Activated naive CD8-positive, alpha-beta T cell treated with anti-CD3 and anti-CD28 coated beads for 36 hours (primary cell): ENCODE data around the gene PCDHB14. TPM values are rescaled to one million over a fixed set of nuclear protein-coding genes. Genes with fewer than 3 reads are reported as not detected.

ENCODE experiments used
- total RNA-seq, 2 experiments: library from RNA; stranded (reverse); gene quantifications; one replicate each; pipeline ENCODE4 v1.2.3, GENCODE V29; 2021

The PCDHB14 gene
- total RNA-seq, 2 experiments from 2014 or later = not detected

Other genes with a start within 250 kb of the PCDHB14 start
- not detected for gene PCDHB1, start 172.0 kb upstream of the PCDHB14 start, total RNA-seq
- not detected for gene PCDHB2, start 128.7 kb upstream of the PCDHB14 start, total RNA-seq
- not detected for gene PCDHB3, start 122.9 kb upstream of the PCDHB14 start, total RNA-seq
- not detected for gene PCDHB4, start 101.5 kb upstream of the PCDHB14 start, total RNA-seq
- not detected for gene PCDHB5, start 88.1 kb upstream of the PCDHB14 start, total RNA-seq
- not detected for gene PCDHB6, start 73.3 kb upstream of the PCDHB14 start, total RNA-seq
- gene PCDHB7, start 50.7 kb upstream of the PCDHB14 start, total RNA-seq = not detected
- not detected for gene PCDHB8, start 45.6 kb upstream of the PCDHB14 start, total RNA-seq
- gene PCDHB16, start 41.0 kb upstream of the PCDHB14 start, total RNA-seq = not detected
- not detected for gene PCDHB9, start 36.2 kb upstream of the PCDHB14 start, total RNA-seq
- not detected for gene PCDHB10, start 31.0 kb upstream of the PCDHB14 start, total RNA-seq
- not detected for gene PCDHB11, start 23.7 kb upstream of the PCDHB14 start, total RNA-seq
- gene PCDHB12, start 14.6 kb upstream of the PCDHB14 start, total RNA-seq = not detected
- gene PCDHB13, start 9.4 kb upstream of the PCDHB14 start, total RNA-seq = not detected
- gene PCDHB15, start 22.1 kb downstream of the PCDHB14 start, total RNA-seq = not detected
- gene SLC25A2, start 80.7 kb downstream of the PCDHB14 start, total RNA-seq = under 1 TPM in 1 of 2 experiments, not detected in 1; 0.21 TPM
- 10 to 100 TPM; 60.4 to 60.5 TPM for gene TAF7, start 97.4 kb downstream of the PCDHB14 start, total RNA-seq
- gene PCDHGA1, start 107.2 kb downstream of the PCDHB14 start, total RNA-seq = not detected
- gene PCDHGA2, start 115.4 kb downstream of the PCDHB14 start, total RNA-seq = not detected
- gene PCDHGA3, start 120.5 kb downstream of the PCDHB14 start, total RNA-seq = not detected
- not detected for gene PCDHGB1, start 126.8 kb downstream of the PCDHB14 start, total RNA-seq
- gene PCDHGA4, start 131.7 kb downstream of the PCDHB14 start, total RNA-seq = under 1 TPM in 1 of 2 experiments, not detected in 1; 0.12 TPM
- under 1 TPM in 1 of 2 experiments, not detected in 1; 0.10 TPM for gene PCDHGB2, start 136.7 kb downstream of the PCDHB14 start, total RNA-seq
- gene PCDHGA5, start 140.8 kb downstream of the PCDHB14 start, total RNA-seq = under 1 TPM in 1 of 2 experiments, not detected in 1; 0.06 TPM
- gene PCDHGB3, start 146.9 kb downstream of the PCDHB14 start, total RNA-seq = not detected
- under 1 TPM; 0.08 TPM for gene PCDHGA6, start 150.5 kb downstream of the PCDHB14 start, total RNA-seq
- not detected for gene PCDHGA7, start 159.4 kb downstream of the PCDHB14 start, total RNA-seq
- gene PCDHGB4, start 164.4 kb downstream of the PCDHB14 start, total RNA-seq = not detected
- gene PCDHGA8, start 169.3 kb downstream of the PCDHB14 start, total RNA-seq = not detected
- gene PCDHGB5, start 174.6 kb downstream of the PCDHB14 start, total RNA-seq = under 1 TPM; 0.16 to 0.26 TPM
- not detected for gene PCDHGA9, start 179.4 kb downstream of the PCDHB14 start, total RNA-seq
- not detected for gene PCDHGB6, start 184.7 kb downstream of the PCDHB14 start, total RNA-seq
- gene PCDHGA10, start 189.6 kb downstream of the PCDHB14 start, total RNA-seq = under 1 TPM in 1 of 2 experiments, not detected in 1; 0.06 TPM
- not detected for gene PCDHGB7, start 194.3 kb downstream of the PCDHB14 start, total RNA-seq
- gene PCDHGA11, start 197.7 kb downstream of the PCDHB14 start, total RNA-seq = under 1 TPM in 1 of 2 experiments, not detected in 1; 0.06 TPM
- under 1 TPM in 1 of 2 experiments, not detected in 1; 0.08 TPM for gene PCDHGA12, start 207.2 kb downstream of the PCDHB14 start, total RNA-seq